NB4 (cell line): ENCODE data around the gene HOXA5.

Experiments
- CTCF ChIP-seq: IDR thresholded peaks from one replicate; pipeline ENCODE4 v1.5.1; 2012; ENCODE audit warnings: low read depth, low read length
- MAX ChIP-seq: IDR thresholded peaks from 2 replicates; pipeline ENCODE4 v1.6.1; 2011; ENCODE audit warnings: low read depth, low read length
- MYC ChIP-seq: IDR thresholded peaks from 2 replicates; pipeline ENCODE4 v1.6.1; 2011; ENCODE audit warnings: low read depth, low read length
- POLR2A ChIP-seq: IDR thresholded peaks from 2 replicates; pipeline ENCODE4 v1.6.1; 2011; ENCODE audit warnings: mild to moderate bottlenecking; ENCODE audit not compliant: insufficient read length; ENCODE audit errors: extremely low read depth

- no peak for TF ChIP-seq CTCF
- no peak for TF ChIP-seq POLR2A
- TF ChIP-seq MAX, result no peak
- TF ChIP-seq MYC, result no peak
Measured at GRCh38 chr7:27148031-27148755, 4.7 kb upstream of the HOXA5 start.
